IMR-90 (cell line): ENCODE results near the gene RHOU. TPM values are rescaled to one million over a fixed set of nuclear protein-coding genes. Genes with fewer than 3 reads are reported as not detected.
A peak's percentile ranks its signal among the peaks of the same experiment; 100 is the strongest.

Source experiments
- ATAC-seq: fragments of 200-7000 bp; cut with Tn5 transposase; 2 replicates; pipeline ENCODE4 v1.9.1; 2020; ENCODE audit warnings: low read depth, mild to moderate bottlenecking, moderate library complexity
- BruUV-seq: library from RNA; stranded (reverse); fragments of 400-500 nt; replicated peaks from 2 replicates; lab custom pipeline; 2021; lab: Mats Ljungman, UMichigan
- CTCF ChIA-PET: fragments of 300-600 bp; formaldehyde crosslinking; extraction: SDS; loops from one replicate; lab custom pipeline; 2021; ENCODE audit warnings: antibody characterized with exemption; lab: Yijun Ruan, JAX
- POLR2A ChIA-PET: fragments of 300-600 bp; sonication (Branson Sonifier 250); formaldehyde crosslinking; loops from one replicate; lab custom pipeline; 2022; ENCODE audit warnings: antibody characterized with exemption; ENCODE audit not compliant: unreplicated experiment; lab: Charles Lee
- DNase-seq: peaks from one replicate; pipeline ENCODE4 v3.0.0; 2013
- H2AFZ ChIP-seq: replicated peaks from 2 replicates; pipeline ENCODE3; 2013; ENCODE audit warnings: low read length, mild to moderate bottlenecking; ENCODE audit not compliant: poor library complexity
- H2AK5ac ChIP-seq: 2 replicates; pipeline ENCODE4 v1.6.1; 2013; ENCODE audit warnings: low read depth, low read length, inconsistent platforms
- H2AK9ac ChIP-seq: replicated peaks from 2 replicates; pipeline ENCODE3; 2013; ENCODE audit warnings: mild to moderate bottlenecking, low read depth, low read length, moderate library complexity; ENCODE audit not compliant: poor library complexity
- H2BK120ac ChIP-seq: 2 replicates; pipeline ENCODE4 v1.6.1; 2013; ENCODE audit warnings: low read depth, low read length, inconsistent platforms
- H2BK15ac ChIP-seq: 3 replicates; pipeline ENCODE4 v1.6.1; 2013; ENCODE audit warnings: low read depth, low read length, inconsistent platforms
- H2BK20ac ChIP-seq: 2 replicates; pipeline ENCODE4 v1.6.1; 2013; ENCODE audit warnings: low read depth, mild to moderate bottlenecking, inconsistent platforms, low read length, moderate library complexity
- H2BK5ac ChIP-seq: 2 replicates; pipeline ENCODE4 v1.6.1; 2013; ENCODE audit warnings: mild to moderate bottlenecking, low read depth, low read length, inconsistent platforms; ENCODE audit not compliant: poor library complexity, severe bottlenecking
- H3K14ac ChIP-seq: replicated peaks from 2 replicates; pipeline ENCODE4 v1.6.1; 2013; ENCODE audit warnings: low read depth, low read length, inconsistent platforms
- H3K18ac ChIP-seq: 2 replicates; pipeline ENCODE4 v1.6.1; 2013; ENCODE audit warnings: low read depth, low read length, control low read depth
- H3K23ac ChIP-seq: 2 replicates; pipeline ENCODE4 v1.6.1; 2013; ENCODE audit warnings: low read depth, low read length, inconsistent platforms
- H3K27ac ChIP-seq: 2 replicates; pipeline ENCODE4 v1.5.1; 2013; ENCODE audit warnings: mild to moderate bottlenecking, control low read depth, low read length; ENCODE audit not compliant: insufficient read depth
- H3K27me3 ChIP-seq: 2 replicates; pipeline ENCODE4 v1.6.1; 2013; ENCODE audit warnings: low read length; ENCODE audit not compliant: control insufficient read depth, insufficient read depth
- H3K36me3 ChIP-seq: 2 replicates; pipeline ENCODE4 v1.6.1; 2013; ENCODE audit warnings: low read length, mixed read lengths; ENCODE audit not compliant: control insufficient read depth, insufficient read depth
- H3K4ac ChIP-seq: 2 replicates; pipeline ENCODE4 v1.6.1; 2013; ENCODE audit warnings: low read depth, low read length, inconsistent platforms
- H3K4me1 ChIP-seq: 2 replicates; pipeline ENCODE4 v1.6.1; 2013; ENCODE audit warnings: low read length, mixed read lengths; ENCODE audit not compliant: control insufficient read depth, insufficient read depth
- H3K4me2 ChIP-seq: 2 replicates; pipeline ENCODE4 v1.6.1; 2013; ENCODE audit warnings: low read depth, mild to moderate bottlenecking, control low read depth, low read length, moderate library complexity
- H3K4me3 ChIP-seq: 2 replicates; pipeline ENCODE4 v1.5.1; 2013; ENCODE audit warnings: low read depth, mild to moderate bottlenecking, control low read depth, low read length, moderate library complexity; ENCODE audit not compliant: insufficient read depth
- H3K56ac ChIP-seq: 2 replicates; pipeline ENCODE4 v1.6.1; 2013; ENCODE audit warnings: low read length, inconsistent platforms; ENCODE audit not compliant: insufficient read depth; ENCODE audit errors: extremely low read depth
- H3K79me1 ChIP-seq, 2 experiments: 2 replicates each; pipeline ENCODE4 v1.6.1; 2013; ENCODE audit warnings: low read length in 2 of 2, inconsistent platforms in 1 of 2, low read depth in 1 of 2
- H3K9ac ChIP-seq: 2 replicates; pipeline ENCODE4 v1.6.1; 2013; ENCODE audit warnings: low read depth, low read length, control low read depth
- H3K9me1 ChIP-seq: 2 replicates; pipeline ENCODE4 v1.6.1; 2013; ENCODE audit warnings: low read length, inconsistent platforms; ENCODE audit not compliant: insufficient read depth
- H3K9me3 ChIP-seq: 2 replicates; pipeline ENCODE4 v1.6.1; 2013; ENCODE audit warnings: low read length; ENCODE audit not compliant: control insufficient read depth, insufficient read depth
- H4K20me1 ChIP-seq: 2 replicates; pipeline ENCODE4 v1.6.1; 2013; ENCODE audit warnings: low read length, inconsistent platforms; ENCODE audit not compliant: insufficient read depth
- H4K5ac ChIP-seq: 2 replicates; pipeline ENCODE4 v1.6.1; 2013; ENCODE audit warnings: mild to moderate bottlenecking, low read depth, low read length, control low read depth
- H4K8ac ChIP-seq, 2 experiments: 2 replicates each; pipeline ENCODE4 v1.6.1; 2013; ENCODE audit warnings: low read depth in 2 of 2, low read length in 2 of 2, control low read depth in 1 of 2, inconsistent platforms in 1 of 2
- H4K91ac ChIP-seq: 2 replicates; pipeline ENCODE4 v1.6.1; 2013; ENCODE audit warnings: low read depth, low read length, inconsistent platforms; ENCODE audit not compliant: insufficient read depth
- BHLHE40 ChIP-seq: fragments of 150-350 bp; IDR thresholded peaks from 2 replicates; pipeline ENCODE4 v1.6.1; 2016; ENCODE audit warnings: mild to moderate bottlenecking, low read depth, low read length
- CEBPB ChIP-seq: IDR thresholded peaks from 2 replicates; pipeline ENCODE4 v1.6.1; 2012; ENCODE audit warnings: low read depth, low read length, improper control_type of control experiment
- CHD1 ChIP-seq: IDR thresholded peaks from 2 replicates; pipeline ENCODE4 v1.6.1; 2012; ENCODE audit warnings: low read depth, low read length, improper control_type of control experiment
- FOS ChIP-seq: fragments of 150-350 bp; IDR thresholded peaks from 2 replicates; pipeline ENCODE4 v1.6.1; 2016; ENCODE audit warnings: low read depth, low read length
- MAFK ChIP-seq: IDR thresholded peaks from 2 replicates; pipeline ENCODE4 v1.6.1; 2012; ENCODE audit warnings: low read depth, low read length, improper control_type of control experiment
- MAZ ChIP-seq: IDR thresholded peaks from 2 replicates; pipeline ENCODE4 v1.6.1; 2012; ENCODE audit warnings: low read depth, mild to moderate bottlenecking, low read length, improper control_type of control experiment, moderate library complexity, borderline replicate concordance
- MXI1 ChIP-seq: IDR thresholded peaks from 2 replicates; pipeline ENCODE4 v1.6.1; 2012; ENCODE audit warnings: low read depth, mild to moderate bottlenecking, low read length, moderate library complexity, borderline replicate concordance
- NFE2L2 ChIP-seq: fragments of 150-350 bp; IDR thresholded peaks from 2 replicates; pipeline ENCODE4 v1.6.1; 2016; ENCODE audit warnings: low read depth, mild to moderate bottlenecking, low read length
- POLR2A ChIP-seq: IDR thresholded peaks from 2 replicates; pipeline ENCODE4 v1.6.1; 2012; ENCODE audit warnings: mild to moderate bottlenecking, low read depth, low read length
- RAD21 ChIP-seq: IDR thresholded peaks from 2 replicates; pipeline ENCODE4 v1.6.1; 2012; ENCODE audit warnings: low read length, improper control_type of control experiment
- RCOR1 ChIP-seq: IDR thresholded peaks from 2 replicates; pipeline ENCODE4 v1.6.1; 2012; ENCODE audit warnings: mild to moderate bottlenecking, low read length, improper control_type of control experiment; ENCODE audit not compliant: insufficient replicate concordance
- RFX5 ChIP-seq: IDR thresholded peaks from 2 replicates; pipeline ENCODE4 v1.8.0; 2012; ENCODE audit warnings: low read depth, mild to moderate bottlenecking, low read length, moderate library complexity
- SMC3 ChIP-seq: fragments of 150-350 bp; IDR thresholded peaks from 2 replicates; pipeline ENCODE4 v1.6.1; 2016; ENCODE audit warnings: low read depth, mild to moderate bottlenecking, antibody characterized with exemption, low read length, moderate library complexity
- WGBS, 2 experiments: methylation state at CpG; one replicate each; pipeline versions ENCODE4 v1.1.5 to v1.1.7; 2013; ENCODE audit warnings: missing lambda C conversion rate in 2 of 2; ENCODE audit not compliant: insufficient read length in 1 of 2; ENCODE audit errors: extremely low coverage in 2 of 2; 5-methylcytosine and 5-hydroxymethylcytosine counted together
- dilution Hi-C: fragments of 300-500 bp; cut with HindIII; formaldehyde crosslinking; loops from one replicate; pipeline ENCODE4 v1.14.3; 2018; ENCODE audit warnings: low sequenced_read_pairs; ENCODE audit not compliant: unreplicated experiment
- in situ Hi-C: fragments of 300-500 bp; cut with MboI; formaldehyde crosslinking; loops from 3 replicates; pipeline ENCODE4 v1.14.3; 2019; ENCODE audit warnings: low sequenced_read_pairs, inconsistent platforms, mixed read lengths
- intact Hi-C: fragments of 100-400 bp; cut with micrococcal nuclease; formaldehyde crosslinking; loops from 2 replicates; pipeline ENCODE4 v1.10.0; 2022
- polyA plus RNA-seq, 3 experiments: library from polyadenylated mRNA; depleted of rRNA; stranded (reverse); fragments of >200 nt; gene quantifications; 2 replicates each; pipeline ENCODE4 v1.2.3, GENCODE V29; 2012; ENCODE audit warnings: low replicate concordance in 1 of 3
- total RNA-seq: library from RNA; depleted of rRNA; stranded (reverse); fragments of >200 nt; gene quantifications from 2 replicates; pipeline ENCODE4 v1.2.3, GENCODE V29; 2012
- TF ChIP-seq, protein P1 (sequence below): conservative IDR thresholded peaks from 2 replicates; pipeline ENCODE4 v1.5.1; 2012; ENCODE audit warnings: mild to moderate bottlenecking, low read depth, low read length, improper control_type of control experiment
- TF ChIP-seq, protein P2 (sequence below): fragments of 150-350 bp; IDR thresholded peaks from 2 replicates; pipeline ENCODE4 v1.6.1; 2017; ENCODE audit warnings: mild to moderate bottlenecking, antibody characterized with exemption, low read length, low read depth
- TF ChIP-seq, protein P3 (sequence below): fragments of 150-350 bp; IDR thresholded peaks from 2 replicates; pipeline ENCODE4 v1.6.1; 2016; ENCODE audit warnings: low read depth, mild to moderate bottlenecking, low read length, moderate library complexity, borderline replicate concordance

RHOU gene
- total and polyA plus RNA-seq, 2 of the 4 experiments (the other 2 are of a cell fraction): 0.44 to 0.72 TPM

DNA sequence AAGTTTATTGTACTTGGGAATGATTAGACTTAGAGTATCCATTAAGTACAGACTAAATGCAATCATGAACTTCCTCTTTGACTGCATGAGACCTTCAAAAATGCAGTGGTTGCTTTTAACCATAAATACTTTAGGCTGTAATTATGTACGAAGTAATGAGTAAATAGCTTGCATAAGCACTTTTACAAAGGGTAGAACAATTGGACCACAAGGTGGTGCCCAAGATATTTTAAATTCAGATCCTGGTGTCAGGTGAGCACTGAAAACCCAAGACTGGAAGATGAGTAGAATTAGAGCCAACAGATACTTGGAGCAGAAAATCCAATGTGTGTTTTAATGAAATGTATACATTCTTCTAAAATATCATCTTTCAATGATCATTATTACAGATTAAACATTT lies 43.4 kb upstream of the RHOU start:
- BruUV-seq: no TSS peak
- no peak for ATAC-seq
- no peak overlapping the region for H3K56ac ChIP-seq
- no peak overlapping the region for H2BK15ac ChIP-seq
- CTCF ChIA-PET: interaction anchor here (0.6 to 0.7 kb wide), 2 partner anchors 11 to 536 kb away, joined by 3 read pairs; no protein-coding TSS in a partner anchor
- H4K8ac ChIP-seq: no peak overlapping the region
- H4K20me1 ChIP-seq: no peaks in the 10 kb centered on the region
- no peak for TF ChIP-seq RCOR1
- TF ChIP-seq MXI1: no peak
- peak; percentile 95 for TF ChIP-seq MAFK
- TF ChIP-seq BHLHE40: no peak
- TF ChIP-seq, protein P1, sequence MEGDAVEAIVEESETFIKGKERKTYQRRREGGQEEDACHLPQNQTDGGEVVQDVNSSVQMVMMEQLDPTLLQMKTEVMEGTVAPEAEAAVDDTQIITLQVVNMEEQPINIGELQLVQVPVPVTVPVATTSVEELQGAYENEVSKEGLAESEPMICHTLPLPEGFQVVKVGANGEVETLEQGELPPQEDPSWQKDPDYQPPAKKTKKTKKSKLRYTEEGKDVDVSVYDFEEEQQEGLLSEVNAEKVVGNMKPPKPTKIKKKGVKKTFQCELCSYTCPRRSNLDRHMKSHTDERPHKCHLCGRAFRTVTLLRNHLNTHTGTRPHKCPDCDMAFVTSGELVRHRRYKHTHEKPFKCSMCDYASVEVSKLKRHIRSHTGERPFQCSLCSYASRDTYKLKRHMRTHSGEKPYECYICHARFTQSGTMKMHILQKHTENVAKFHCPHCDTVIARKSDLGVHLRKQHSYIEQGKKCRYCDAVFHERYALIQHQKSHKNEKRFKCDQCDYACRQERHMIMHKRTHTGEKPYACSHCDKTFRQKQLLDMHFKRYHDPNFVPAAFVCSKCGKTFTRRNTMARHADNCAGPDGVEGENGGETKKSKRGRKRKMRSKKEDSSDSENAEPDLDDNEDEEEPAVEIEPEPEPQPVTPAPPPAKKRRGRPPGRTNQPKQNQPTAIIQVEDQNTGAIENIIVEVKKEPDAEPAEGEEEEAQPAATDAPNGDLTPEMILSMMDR: peak; percentile 39
- TF ChIP-seq MAZ: no peak
- TF ChIP-seq FOS: no peak
- no peak for TF ChIP-seq RFX5
- TF ChIP-seq, protein P2, sequence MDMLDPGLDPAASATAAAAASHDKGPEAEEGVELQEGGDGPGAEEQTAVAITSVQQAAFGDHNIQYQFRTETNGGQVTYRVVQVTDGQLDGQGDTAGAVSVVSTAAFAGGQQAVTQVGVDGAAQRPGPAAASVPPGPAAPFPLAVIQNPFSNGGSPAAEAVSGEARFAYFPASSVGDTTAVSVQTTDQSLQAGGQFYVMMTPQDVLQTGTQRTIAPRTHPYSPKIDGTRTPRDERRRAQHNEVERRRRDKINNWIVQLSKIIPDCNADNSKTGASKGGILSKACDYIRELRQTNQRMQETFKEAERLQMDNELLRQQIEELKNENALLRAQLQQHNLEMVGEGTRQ: no peak
- TF ChIP-seq RAD21: peak; percentile 48
- TF ChIP-seq POLR2A: no peak
- no peak for TF ChIP-seq CHD1
- no peak for TF ChIP-seq CEBPB
- TF ChIP-seq SMC3: peak; percentile 29; the same call in 1 of the 2 replicates
- TF ChIP-seq, protein P3, sequence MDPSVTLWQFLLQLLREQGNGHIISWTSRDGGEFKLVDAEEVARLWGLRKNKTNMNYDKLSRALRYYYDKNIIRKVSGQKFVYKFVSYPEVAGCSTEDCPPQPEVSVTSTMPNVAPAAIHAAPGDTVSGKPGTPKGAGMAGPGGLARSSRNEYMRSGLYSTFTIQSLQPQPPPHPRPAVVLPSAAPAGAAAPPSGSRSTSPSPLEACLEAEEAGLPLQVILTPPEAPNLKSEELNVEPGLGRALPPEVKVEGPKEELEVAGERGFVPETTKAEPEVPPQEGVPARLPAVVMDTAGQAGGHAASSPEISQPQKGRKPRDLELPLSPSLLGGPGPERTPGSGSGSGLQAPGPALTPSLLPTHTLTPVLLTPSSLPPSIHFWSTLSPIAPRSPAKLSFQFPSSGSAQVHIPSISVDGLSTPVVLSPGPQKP: no peak
- TF ChIP-seq NFE2L2: no peak
- no peak overlapping the region for H2AFZ ChIP-seq
- H3K4me2 ChIP-seq: no peak overlapping the region
- no peaks in the 10 kb centered on the region for H3K36me3 ChIP-seq
- H4K5ac ChIP-seq: no peak overlapping the region
- H3K18ac ChIP-seq: no peak overlapping the region
- DNase-seq: peak; percentile 33
- H3K4me1 ChIP-seq: no peaks in the 10 kb centered on the region
- H3K23ac ChIP-seq: no peak overlapping the region
- intact Hi-C loops (no loop called here), in situ Hi-C loops (no loop called here), dilution Hi-C loops (no loop called here)
- H3K27me3 ChIP-seq: peaks cover 11% of the 10 kb centered on the region
- H3K27ac ChIP-seq: no peak overlapping the region
- H3K4ac ChIP-seq: no peak overlapping the region
- no peak overlapping the region for H2AK5ac ChIP-seq
- no peak overlapping the region for H3K9ac ChIP-seq
- H3K9me1 ChIP-seq: no peaks in the 10 kb centered on the region
- H2AK9ac ChIP-seq: no peak overlapping the region
- no peaks in the 10 kb centered on the region for H3K79me1 ChIP-seq
- H2BK20ac ChIP-seq: no peak overlapping the region
- H2BK120ac ChIP-seq: no peak overlapping the region
- POLR2A ChIA-PET: no interaction called here
- no peaks in the 10 kb centered on the region for H3K9me3 ChIP-seq
- H3K4me3 ChIP-seq: no peak overlapping the region
- H3K14ac ChIP-seq: no peak overlapping the region
- no CpG with 5 or more reads among the region's 1 CpG for WGBS, 2 experiments
- H2BK5ac ChIP-seq: no peak overlapping the region
- no peak overlapping the region for H4K91ac ChIP-seq
